Endothelial cell of umbilical vein (primary cell): Measurements from ENCODE around the gene PDPN. TPM values are rescaled to one million over a fixed set of nuclear protein-coding genes. Genes with fewer than 3 reads are reported as not detected.

ENCODE experiments used
- BruUV-seq: library from RNA; stranded (reverse); fragments of 400-500 nt; replicated peaks from 2 replicates; lab custom pipeline; 2021; lab: Mats Ljungman, UMichigan
- CTCF ChIA-PET: fragments of 300-600, 350-600 bp; sonication (Branson Sonifier 250); formaldehyde crosslinking; loops from one replicate; lab custom pipeline; 2021; ENCODE audit warnings: antibody characterized with exemption, inconsistent platforms; lab: Charles Lee
- POLR2A ChIA-PET: fragments of 300-600, 350-600 bp; sonication (Branson Sonifier 250); formaldehyde crosslinking; loops from one replicate; lab custom pipeline; 2021; ENCODE audit warnings: antibody characterized with exemption, inconsistent platforms; lab: Charles Lee
- DNase-seq: peaks from one replicate; pipeline ENCODE4 v3.0.0-alpha.2; 2011; ENCODE audit warnings: low read depth, low spot score
- FAIRE-seq: peaks from 2 replicates; lab custom pipeline; 2011; peaks lifted over from hg19 to GRCh38; lab: Jason Lieb, UNC
- H2AFZ ChIP-seq: 2 replicates; pipeline ENCODE4 v1.6.0; 2012; ENCODE audit warnings: low read depth, low read length, control low read depth, inconsistent platforms
- H3K27ac ChIP-seq: 2 replicates; pipeline ENCODE4 v1.5.1; 2011; ENCODE audit warnings: low read depth, mild to moderate bottlenecking, control low read depth, low read length, moderate library complexity; ENCODE audit not compliant: insufficient read depth
- H3K27me3 ChIP-seq, 2 experiments: 2 replicates each; pipeline versions ENCODE4 v1.6.0 to v1.6.1; 2011; ENCODE audit warnings: low read length in 2 of 2, mixed read lengths in 1 of 2; ENCODE audit not compliant: control insufficient read depth in 2 of 2, insufficient read depth in 2 of 2
- H3K36me3 ChIP-seq, 2 experiments: 2 replicates in 1 of 2; 3 replicates in 1 of 2; pipeline ENCODE4 v1.5.1; 2011; ENCODE audit warnings: low read length in 2 of 2, mild to moderate bottlenecking in 1 of 2, moderate library complexity in 1 of 2; ENCODE audit not compliant: control insufficient read depth in 2 of 2, insufficient read depth in 2 of 2; ENCODE audit errors: extremely low read depth in 1 of 2
- H3K4me1 ChIP-seq: 3 replicates; pipeline ENCODE4 v1.5.1; 2011; ENCODE audit warnings: mild to moderate bottlenecking, low read length; ENCODE audit not compliant: control insufficient read depth, insufficient read depth; ENCODE audit errors: extremely low read depth
- H3K4me2 ChIP-seq: 2 replicates; pipeline ENCODE4 v1.6.1; 2011; ENCODE audit warnings: low read length, control low read depth, mixed read lengths; ENCODE audit not compliant: insufficient read depth
- H3K4me3 ChIP-seq, 3 experiments: fragments of 200-600 bp in 1 of 3; sonication (generic), shearing (Covaris generic) in 1 of 3; replicated peaks in 1 of 3; 2 replicates each; pipeline ENCODE4 v1.5.1; 2011 to 2016; ENCODE audit warnings: control low read depth in 3 of 3, low read length in 3 of 3, mild to moderate bottlenecking in 2 of 3, inconsistent platforms in 1 of 3, low read depth in 1 of 3, moderate library complexity in 1 of 3; ENCODE audit not compliant: insufficient read depth in 1 of 3
- H3K79me2 ChIP-seq: 2 replicates; pipeline ENCODE4 v1.6.0; 2012; ENCODE audit warnings: low read length, inconsistent platforms; ENCODE audit not compliant: control insufficient read depth, insufficient read depth
- H3K9ac ChIP-seq: replicated peaks from 2 replicates; pipeline ENCODE3; 2011; ENCODE audit warnings: low read length, control low read depth; ENCODE audit not compliant: insufficient read depth; ENCODE audit errors: extremely low read depth
- H3K9me1 ChIP-seq: replicated peaks from 3 replicates; pipeline ENCODE4 v1.6.0; 2011; ENCODE audit warnings: mild to moderate bottlenecking, low read length; ENCODE audit not compliant: control insufficient read depth, insufficient read depth; ENCODE audit errors: extremely low read depth
- H3K9me3 ChIP-seq: replicated peaks from 2 replicates; pipeline ENCODE4 v1.5.1; 2012; ENCODE audit warnings: low read length, inconsistent platforms; ENCODE audit not compliant: control insufficient read depth, insufficient read depth
- H4K20me1 ChIP-seq: replicated peaks from 2 replicates; pipeline ENCODE3; 2011; ENCODE audit warnings: mild to moderate bottlenecking, low read length; ENCODE audit not compliant: control insufficient read depth, insufficient read depth; ENCODE audit errors: extremely low read depth
- EZH2 ChIP-seq: IDR thresholded peaks from 2 replicates; pipeline ENCODE4 v1.6.1; 2012; ENCODE audit warnings: borderline replicate concordance, low read depth, mild to moderate bottlenecking, moderate library complexity, low read length, inconsistent platforms; ENCODE audit not compliant: severe bottlenecking
- FOS ChIP-seq: IDR thresholded peaks from 2 replicates; pipeline ENCODE4 v1.6.1; 2011; ENCODE audit warnings: mild to moderate bottlenecking, low read length, moderate library complexity, borderline replicate concordance; ENCODE audit not compliant: insufficient read depth
- GATA2 ChIP-seq: IDR thresholded peaks from 2 replicates; pipeline ENCODE4 v1.7.0; 2011; ENCODE audit warnings: low read depth, mild to moderate bottlenecking, moderate library complexity, mixed read lengths, low read length; ENCODE audit not compliant: insufficient read length, insufficient read depth
- JUN ChIP-seq: IDR thresholded peaks from 2 replicates; pipeline ENCODE4 v1.6.1; 2011; ENCODE audit warnings: borderline replicate concordance, low read depth; ENCODE audit not compliant: insufficient read length, insufficient read depth
- MYC ChIP-seq: IDR thresholded peaks from one replicate; pipeline ENCODE4 v1.6.1; 2011; ENCODE audit warnings: mild to moderate bottlenecking, low read depth, low read length
- POLR2A ChIP-seq: IDR thresholded peaks from 2 replicates; pipeline ENCODE4 v1.6.1; 2012; ENCODE audit warnings: low read depth, mild to moderate bottlenecking, control low read depth, low read length
- POLR2AphosphoS5 ChIP-seq: IDR thresholded peaks from 2 replicates; pipeline ENCODE4 v1.6.1; 2012; ENCODE audit warnings: low read depth, mild to moderate bottlenecking, control low read depth, low read length, moderate library complexity; ENCODE audit not compliant: insufficient read depth
- dilution Hi-C: fragments of 300-500 bp; cut with MboI; formaldehyde crosslinking; loops from one replicate; pipeline ENCODE4 v1.15.0; 2019; ENCODE audit warnings: low sequenced_read_pairs; ENCODE audit not compliant: extremely low pct_ligation_motif_present
- intact Hi-C: fragments of 100-400 bp; cut with micrococcal nuclease; formaldehyde crosslinking; loops from one replicate; pipeline ENCODE4 v1.10.0; 2022
- polyA plus RNA-seq, 4 experiments: library from polyadenylated mRNA; depleted of rRNA in 3 of 4; stranded (reverse) in 3 of 4; unstranded in 1 of 4; fragments of >200 nt; gene quantifications; 2 replicates each; pipeline versions ENCODE4 v1.2.1 to v1.2.3, GENCODE V29; 2011 to 2012; ENCODE audit warnings: missing spikeins in 1 of 4
- total RNA-seq: library from RNA; stranded (reverse); gene quantifications from 2 replicates; pipeline ENCODE4 v1.2.3, GENCODE V29; 2021
- TF ChIP-seq, protein P1 (sequence below): IDR thresholded peaks from 2 replicates; pipeline ENCODE4 v1.6.1; 2011; ENCODE audit not compliant: insufficient read depth, insufficient read length
- TF ChIP-seq, protein P2 (sequence below), 2 donors: IDR thresholded peaks; 1 replicate in 1 of 2; 2 replicates in 1 of 2; pipeline ENCODE4 v1.5.1; 2011; ENCODE audit warnings: low read length in 2 of 2, mild to moderate bottlenecking in 2 of 2, moderate library complexity in 2 of 2, control low read depth in 1 of 2, inconsistent platforms in 1 of 2, low read depth in 1 of 2; ENCODE audit not compliant: insufficient read depth in 1 of 2; ENCODE audit errors: extremely low read depth in 1 of 2

PDPN gene
- total and polyA plus RNA-seq, 2 donors (not counting 3 experiments of a cell fraction or from before 2014, with no cell fraction given): not detected

DNA sequence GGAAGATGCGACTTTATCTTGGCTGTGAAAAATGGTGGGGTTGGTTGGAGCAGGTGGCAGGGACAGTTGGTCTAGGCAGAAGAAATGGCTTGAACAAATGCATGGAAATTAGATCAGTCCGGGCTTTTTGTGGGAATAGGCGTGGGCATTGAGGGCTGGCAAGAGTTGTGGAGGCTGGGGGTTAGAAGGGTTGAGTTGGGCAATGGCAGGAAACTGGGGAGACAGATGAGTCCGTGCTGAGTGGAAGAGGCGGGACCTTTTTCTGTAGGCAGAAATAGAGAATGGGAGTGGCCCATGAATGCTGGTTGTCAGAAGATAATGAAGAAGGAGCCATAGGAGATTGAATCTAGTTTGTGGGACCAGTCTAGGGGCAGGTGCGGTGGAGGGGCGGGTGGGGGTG, 6.9 kb downstream of the PDPN start:
- ChIA-PET POLR2A (no interaction called here), CTCF (no interaction called here)
- DNase-seq: no peak

More for the DNA sequence above, 6.9 kb downstream of the PDPN start:
- Histone ChIP-seq H4K20me1 (no peaks in the 10 kb centered on the region), H3K4me1 (no peaks in the 10 kb centered on the region), H3K9me1 (no peaks in the 10 kb centered on the region), H3K9me3 (peaks cover 2% of the 10 kb centered on the region), H3K27ac (no peak overlapping the region), H3K9ac (no peak overlapping the region), H3K27me3 (no peaks in the 10 kb centered on the region), H3K4me3 (no peak overlapping the region), H3K4me2 (no peak overlapping the region), H2AFZ (no peak overlapping the region), H3K79me2 (no peaks in the 10 kb centered on the region), H3K36me3 (no peaks in the 10 kb centered on the region)
- intact Hi-C loops (no loop called here), dilution Hi-C loops (no loop called here)
- TF ChIP-seq FOS (no peak), MYC (no peak), JUN (no peak), POLR2A (no peak), POLR2AphosphoS5 (no peak), EZH2 (no peak), GATA2 (no peak)
- TF ChIP-seq, protein P1, sequence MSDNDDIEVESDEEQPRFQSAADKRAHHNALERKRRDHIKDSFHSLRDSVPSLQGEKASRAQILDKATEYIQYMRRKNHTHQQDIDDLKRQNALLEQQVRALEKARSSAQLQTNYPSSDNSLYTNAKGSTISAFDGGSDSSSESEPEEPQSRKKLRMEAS: no peak
- TF ChIP-seq, protein P2, sequence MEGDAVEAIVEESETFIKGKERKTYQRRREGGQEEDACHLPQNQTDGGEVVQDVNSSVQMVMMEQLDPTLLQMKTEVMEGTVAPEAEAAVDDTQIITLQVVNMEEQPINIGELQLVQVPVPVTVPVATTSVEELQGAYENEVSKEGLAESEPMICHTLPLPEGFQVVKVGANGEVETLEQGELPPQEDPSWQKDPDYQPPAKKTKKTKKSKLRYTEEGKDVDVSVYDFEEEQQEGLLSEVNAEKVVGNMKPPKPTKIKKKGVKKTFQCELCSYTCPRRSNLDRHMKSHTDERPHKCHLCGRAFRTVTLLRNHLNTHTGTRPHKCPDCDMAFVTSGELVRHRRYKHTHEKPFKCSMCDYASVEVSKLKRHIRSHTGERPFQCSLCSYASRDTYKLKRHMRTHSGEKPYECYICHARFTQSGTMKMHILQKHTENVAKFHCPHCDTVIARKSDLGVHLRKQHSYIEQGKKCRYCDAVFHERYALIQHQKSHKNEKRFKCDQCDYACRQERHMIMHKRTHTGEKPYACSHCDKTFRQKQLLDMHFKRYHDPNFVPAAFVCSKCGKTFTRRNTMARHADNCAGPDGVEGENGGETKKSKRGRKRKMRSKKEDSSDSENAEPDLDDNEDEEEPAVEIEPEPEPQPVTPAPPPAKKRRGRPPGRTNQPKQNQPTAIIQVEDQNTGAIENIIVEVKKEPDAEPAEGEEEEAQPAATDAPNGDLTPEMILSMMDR (IDR thresholded peaks at IDR 0.05; ENCODE audit: extremely low read depth in 1 of 2, insufficient read depth in 1 of 2, low read depth in 1 of 2, low read length in 2 of 2): no peak
- BruUV-seq: no TSS peak
- no peak for FAIRE-seq
